Measurements from ENCODE around the gene NFIC.

The NFIC gene

DNA sequence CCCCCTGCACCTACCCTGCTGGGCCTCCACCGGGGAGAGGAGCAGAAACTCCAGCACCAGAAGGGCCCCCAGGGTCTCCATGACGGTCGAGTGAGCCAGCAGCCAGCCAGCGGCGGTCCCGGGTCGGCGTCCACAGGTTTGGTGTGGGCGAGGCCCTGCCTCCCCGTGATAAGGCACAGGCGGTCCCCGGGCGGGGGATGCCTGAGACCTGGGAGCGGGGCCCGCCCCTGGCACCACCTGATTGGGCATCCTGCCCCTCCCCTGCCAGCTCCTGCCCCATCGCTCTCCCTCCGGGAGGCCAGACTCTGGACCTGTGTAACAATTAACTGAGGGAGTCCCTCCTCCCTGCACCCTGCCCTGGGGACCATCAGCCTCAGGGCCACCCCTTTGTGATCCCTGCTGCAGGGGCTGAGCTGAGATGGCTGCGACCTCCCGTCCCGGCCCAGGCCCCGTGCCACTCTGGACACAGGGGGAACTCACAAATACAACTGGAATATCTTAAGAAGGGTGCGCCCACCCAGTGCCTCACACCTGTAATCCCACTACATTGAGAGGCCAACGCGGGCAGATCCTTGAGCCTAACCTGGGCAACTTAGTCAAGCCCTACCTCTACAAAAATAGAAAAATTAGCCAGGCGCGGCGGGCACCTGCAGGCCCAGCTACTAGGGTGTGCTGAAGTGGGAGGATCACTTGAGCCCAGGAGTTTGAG, 114.2 kb downstream of the NFIC start, which contains the start of gene SMIM24:
Gene SMIM24 (minus strand): TSS at position 143 of the 709 bp plus-strand sequence. CDS start 62 bp downstream, at position 81.
- in situ Hi-C loops (cut with MboI; ENCODE audit: low sequenced_read_pairs): loop anchor here (25.0 kb wide), 1 partner anchor 168 kb away; no protein-coding TSS in a partner anchor

DNA sequence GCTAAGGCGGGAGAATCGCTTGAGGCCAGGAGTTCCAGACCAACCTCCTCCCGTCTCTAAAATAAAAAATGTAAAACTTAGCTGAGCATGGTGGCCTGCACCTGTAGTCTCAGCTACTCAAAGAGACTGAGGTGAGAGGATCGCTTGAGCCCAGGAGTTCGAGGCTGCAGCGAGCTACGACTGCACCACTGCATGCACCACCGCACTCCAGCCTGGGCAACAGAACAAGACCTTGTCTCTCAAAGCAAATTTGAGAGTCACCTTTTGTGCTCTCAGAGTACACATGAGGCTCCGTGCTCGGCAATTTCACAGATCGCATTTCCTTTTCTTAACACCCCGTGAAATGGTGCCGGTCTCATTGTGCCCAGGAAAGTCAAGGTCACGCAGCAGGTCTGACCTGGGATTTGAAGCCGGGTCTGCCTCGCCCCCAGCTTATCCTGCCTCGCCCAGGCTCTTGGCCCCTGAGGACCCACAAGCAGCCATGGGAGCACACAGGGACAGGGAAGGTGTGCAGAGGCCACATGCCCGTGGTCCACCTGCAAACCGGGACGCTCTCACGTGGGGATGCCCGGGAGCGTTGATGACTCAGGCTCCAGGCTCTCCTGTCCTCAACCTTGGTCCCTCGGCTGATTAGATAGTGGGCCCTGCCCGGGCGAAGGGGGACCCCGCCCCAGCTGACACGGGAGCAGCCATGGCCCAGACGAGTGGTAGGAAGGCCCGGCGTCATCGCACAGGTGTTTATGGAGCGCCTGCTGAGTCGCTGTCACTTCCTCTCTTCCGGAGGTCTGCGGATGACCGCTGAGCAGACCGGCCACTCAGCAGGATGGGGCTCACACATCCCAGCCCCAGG, 115.1 kb downstream of the NFIC start:
- in situ Hi-C loops (cut with MboI; ENCODE audit: low sequenced_read_pairs): loop anchor here (25.0 kb wide), 1 partner anchor 169 kb away; no protein-coding TSS in a partner anchor

DNA sequence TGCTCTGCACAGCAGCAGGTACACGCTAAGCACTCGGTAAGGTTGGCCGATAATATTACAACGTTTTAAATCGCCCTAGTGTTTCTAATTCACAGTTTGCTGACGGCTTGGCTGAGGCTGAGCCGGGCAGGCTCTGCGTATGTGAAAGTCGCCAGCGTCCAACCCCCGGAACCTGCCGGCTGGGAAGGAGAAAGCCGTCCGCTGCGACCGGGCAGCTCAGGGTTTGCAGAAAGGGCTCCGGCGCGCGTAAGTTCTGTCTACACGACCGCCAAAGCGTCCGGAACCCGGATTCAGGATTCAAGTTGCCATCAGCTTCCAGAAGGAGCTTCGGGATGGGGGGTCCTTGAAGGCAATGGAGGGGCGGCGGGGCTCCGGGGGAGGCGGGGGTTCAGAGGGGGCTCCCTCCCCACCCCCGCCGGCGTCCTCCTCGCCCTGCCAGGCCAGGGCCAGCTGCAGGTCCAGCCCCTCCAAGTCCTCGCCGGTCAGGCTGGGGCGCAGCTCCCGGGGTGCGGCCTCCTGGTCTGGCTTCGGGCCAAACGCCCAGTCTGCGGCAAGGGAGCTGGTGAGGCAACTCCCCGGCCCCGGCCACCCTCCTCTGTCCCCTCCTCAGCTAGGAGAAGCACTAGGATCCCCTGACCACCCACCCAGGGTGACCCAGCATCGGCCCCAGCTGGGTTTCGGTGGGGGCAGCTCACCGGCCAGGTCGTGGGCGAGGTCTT, 116.3 kb downstream of the NFIC start:
- in situ Hi-C loops (cut with MboI; ENCODE audit: low sequenced_read_pairs): loop anchor here (25.0 kb wide), 1 partner anchor 170 kb away; no protein-coding TSS in a partner anchor

DNA sequence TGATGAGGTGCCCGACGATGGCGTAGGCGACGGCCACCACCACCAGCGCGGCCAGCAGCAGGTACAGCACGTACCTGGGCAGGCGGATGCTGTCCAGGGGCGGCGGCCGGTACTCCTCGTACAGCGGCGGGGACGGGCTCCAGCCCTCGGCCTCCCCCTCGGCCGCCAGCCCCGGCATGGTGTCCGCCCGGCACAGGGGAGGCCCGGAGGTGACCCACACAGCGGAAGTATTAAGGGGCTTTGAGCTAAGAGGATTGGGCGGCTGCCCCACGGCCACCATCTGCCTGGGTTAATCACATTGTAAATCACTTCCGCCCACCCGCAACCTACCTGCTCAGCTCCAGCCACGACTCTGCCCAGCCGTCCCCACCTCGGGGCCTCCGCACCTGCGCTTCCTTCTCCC, 116.8 kb downstream of the NFIC start, which contains the start of gene SMIM44:
Gene SMIM44 (minus strand): TSS at position 216 of the 403 bp plus-strand sequence. CDS start 38 bp downstream, at position 178.
- in situ Hi-C loops (cut with MboI; ENCODE audit: low sequenced_read_pairs): loop anchor here (25.0 kb wide), 1 partner anchor 171 kb away; no protein-coding TSS in a partner anchor

DNA sequence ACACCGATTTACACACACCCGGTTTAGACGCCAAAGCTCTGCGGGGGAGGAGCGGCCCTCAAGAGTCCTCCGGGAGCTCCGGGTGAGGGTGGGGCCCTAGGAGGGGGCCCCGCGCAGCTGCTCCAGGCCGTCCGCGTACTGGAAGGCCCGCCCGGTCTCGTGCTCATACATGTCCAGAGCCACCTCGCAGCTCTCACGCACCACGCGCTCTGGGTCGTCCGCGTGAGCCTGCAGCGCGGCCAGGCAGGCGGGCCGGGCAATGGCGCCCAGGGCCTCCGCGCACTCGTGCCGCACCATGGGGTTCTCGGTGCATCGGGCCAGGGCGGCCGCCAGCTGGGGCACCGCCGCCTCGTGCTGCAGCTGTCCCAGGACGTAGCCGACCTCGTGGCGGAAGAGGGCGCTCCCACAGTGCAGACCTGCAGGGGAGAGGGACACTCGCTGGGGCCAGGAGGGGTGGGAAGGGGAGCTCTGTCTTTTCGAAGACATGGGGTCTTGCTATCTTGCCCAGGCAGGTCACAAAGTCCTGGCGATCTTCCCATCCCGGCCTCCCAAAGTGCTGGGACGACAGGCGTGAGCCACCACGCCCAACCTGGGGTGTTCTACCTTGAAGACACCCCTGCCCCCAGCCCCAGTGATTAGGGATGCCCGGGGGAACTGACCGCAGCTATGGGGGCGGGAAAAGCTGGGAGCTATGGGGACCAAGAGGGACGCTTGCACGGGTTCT, 125.2 kb downstream of the NFIC start:
- in situ Hi-C loops (cut with MboI; ENCODE audit: low sequenced_read_pairs): loop anchor here (25.0 kb wide), 1 partner anchor 179 kb away; no protein-coding TSS in a partner anchor

DNA sequence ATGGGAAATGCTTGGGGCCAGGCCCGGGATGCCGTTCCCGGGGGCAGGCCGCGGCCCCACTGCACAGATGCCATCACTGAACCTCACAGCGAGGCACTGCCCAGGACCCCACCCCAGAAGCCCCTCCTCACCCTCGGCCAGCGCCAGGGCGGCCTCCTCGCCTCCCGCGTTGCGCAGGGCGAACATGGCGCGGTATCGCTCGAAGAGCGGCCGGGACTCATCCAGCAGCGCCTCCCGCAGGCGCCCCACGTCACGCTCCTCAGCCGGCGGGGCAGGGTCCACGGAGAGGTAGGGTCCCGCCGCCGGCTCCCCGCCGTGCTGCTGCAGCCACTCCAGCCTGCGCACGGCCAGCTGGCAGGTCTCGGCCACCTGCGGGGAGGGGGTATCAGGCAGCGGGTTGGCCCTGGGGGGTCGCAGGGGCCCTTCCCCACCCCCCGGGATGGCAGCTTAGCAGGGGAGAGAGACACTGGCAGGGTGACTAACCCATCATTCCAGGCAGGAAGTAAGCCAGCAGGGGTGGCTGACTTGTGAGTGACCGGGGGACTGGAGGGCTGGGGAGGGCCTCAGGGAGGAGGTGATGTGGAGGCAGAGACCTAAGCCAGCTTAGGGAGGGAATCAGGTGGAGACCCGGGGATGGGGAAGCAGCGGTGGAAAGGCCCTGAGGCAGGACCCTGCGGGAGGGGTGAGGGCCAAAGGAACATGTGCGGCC, 125.9 kb downstream of the NFIC start:
- in situ Hi-C loops (cut with MboI; ENCODE audit: low sequenced_read_pairs): loop anchor here (25.0 kb wide), 1 partner anchor 180 kb away; no protein-coding TSS in a partner anchor

DNA sequence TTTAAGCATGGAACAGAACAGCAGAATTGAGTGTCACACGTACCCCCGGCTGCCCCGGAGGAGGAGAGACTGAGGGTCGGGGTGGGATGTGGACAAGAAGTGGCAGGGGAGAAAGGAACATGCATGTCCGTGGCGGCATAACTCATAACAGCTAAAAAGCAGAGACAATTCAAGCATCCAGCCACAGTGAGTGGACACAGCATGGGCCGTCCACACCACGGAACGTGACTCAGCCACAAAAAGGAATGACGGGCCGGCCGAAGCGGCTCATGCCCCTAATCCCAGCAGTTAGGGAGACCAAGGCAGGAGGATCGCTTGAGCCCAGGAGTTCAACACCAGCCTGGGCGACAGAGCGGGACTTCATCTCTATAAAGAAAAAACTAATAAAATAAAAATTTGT, 126.5 kb downstream of the NFIC start:
- in situ Hi-C loops (cut with MboI; ENCODE audit: low sequenced_read_pairs): loop anchor here (25.0 kb wide), 1 partner anchor 181 kb away; no protein-coding TSS in a partner anchor

DNA sequence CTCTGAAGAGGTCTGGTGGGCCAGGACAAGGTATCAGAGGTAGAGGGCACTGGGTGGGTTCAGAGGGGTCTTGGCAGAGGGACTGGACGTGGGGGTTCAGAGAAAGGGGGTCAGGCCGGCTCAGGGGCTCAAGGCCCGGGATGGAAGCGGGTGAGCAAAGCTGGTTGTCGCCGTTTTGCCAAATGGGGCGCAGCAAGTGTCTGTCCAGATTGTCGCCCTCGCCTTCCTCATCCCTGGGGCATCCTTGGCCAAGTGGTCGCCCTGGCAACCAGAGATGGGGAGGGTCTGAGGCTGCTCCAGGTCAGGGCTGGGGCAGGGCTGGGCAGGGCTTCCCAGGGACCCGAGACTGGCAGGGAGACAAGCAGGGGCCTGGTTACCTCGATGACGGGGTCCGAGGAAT, 127.3 kb downstream of the NFIC start:
- in situ Hi-C loops (cut with MboI; ENCODE audit: low sequenced_read_pairs): loop anchor here (25.0 kb wide), 1 partner anchor 181 kb away; no protein-coding TSS in a partner anchor

DNA sequence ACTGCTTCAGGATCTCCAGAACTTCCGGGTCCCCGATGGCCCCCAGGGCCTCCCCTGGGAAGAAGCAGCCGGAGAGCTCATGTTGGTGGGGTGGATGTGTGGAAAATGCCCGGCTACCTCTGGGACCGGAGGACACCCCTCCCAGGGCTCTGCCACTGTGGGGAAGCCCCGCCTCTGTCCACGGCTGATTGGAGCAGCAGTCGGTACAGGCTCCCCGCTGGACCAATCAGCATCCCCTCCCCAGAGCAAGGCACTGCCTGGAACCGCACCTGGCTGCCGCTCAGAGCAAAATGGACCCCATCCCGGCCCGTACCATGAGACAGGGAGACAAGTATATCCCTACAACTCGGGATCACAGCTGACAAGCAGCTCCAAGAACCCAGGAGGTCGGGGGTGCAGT, 127.7 kb downstream of the NFIC start:
- in situ Hi-C loops (cut with MboI; ENCODE audit: low sequenced_read_pairs): loop anchor here (25.0 kb wide), 1 partner anchor 182 kb away; no protein-coding TSS in a partner anchor

DNA sequence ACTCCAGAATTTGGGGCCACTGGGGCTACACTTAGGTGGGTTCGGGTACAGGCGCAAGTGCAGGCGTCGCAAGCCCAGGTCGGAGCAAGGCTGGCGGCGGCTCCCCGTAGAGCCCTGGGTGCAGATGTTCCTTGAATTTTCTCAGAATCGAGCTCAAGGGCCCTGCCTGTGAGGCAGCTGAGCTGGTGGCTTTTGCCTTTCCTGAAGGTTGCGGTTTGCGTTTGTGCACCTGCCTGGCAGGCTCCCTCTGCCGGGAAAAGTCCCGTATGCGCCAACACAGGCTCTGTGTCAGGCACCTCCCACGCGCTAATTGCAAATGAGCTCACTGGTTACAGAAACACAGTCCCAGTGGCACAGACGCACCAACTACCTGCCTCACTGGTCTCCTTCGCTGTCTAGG, 128.2 kb downstream of the NFIC start:
- in situ Hi-C loops (cut with MboI; ENCODE audit: low sequenced_read_pairs): loop anchor here (25.0 kb wide), 1 partner anchor 182 kb away; no protein-coding TSS in a partner anchor

DNA sequence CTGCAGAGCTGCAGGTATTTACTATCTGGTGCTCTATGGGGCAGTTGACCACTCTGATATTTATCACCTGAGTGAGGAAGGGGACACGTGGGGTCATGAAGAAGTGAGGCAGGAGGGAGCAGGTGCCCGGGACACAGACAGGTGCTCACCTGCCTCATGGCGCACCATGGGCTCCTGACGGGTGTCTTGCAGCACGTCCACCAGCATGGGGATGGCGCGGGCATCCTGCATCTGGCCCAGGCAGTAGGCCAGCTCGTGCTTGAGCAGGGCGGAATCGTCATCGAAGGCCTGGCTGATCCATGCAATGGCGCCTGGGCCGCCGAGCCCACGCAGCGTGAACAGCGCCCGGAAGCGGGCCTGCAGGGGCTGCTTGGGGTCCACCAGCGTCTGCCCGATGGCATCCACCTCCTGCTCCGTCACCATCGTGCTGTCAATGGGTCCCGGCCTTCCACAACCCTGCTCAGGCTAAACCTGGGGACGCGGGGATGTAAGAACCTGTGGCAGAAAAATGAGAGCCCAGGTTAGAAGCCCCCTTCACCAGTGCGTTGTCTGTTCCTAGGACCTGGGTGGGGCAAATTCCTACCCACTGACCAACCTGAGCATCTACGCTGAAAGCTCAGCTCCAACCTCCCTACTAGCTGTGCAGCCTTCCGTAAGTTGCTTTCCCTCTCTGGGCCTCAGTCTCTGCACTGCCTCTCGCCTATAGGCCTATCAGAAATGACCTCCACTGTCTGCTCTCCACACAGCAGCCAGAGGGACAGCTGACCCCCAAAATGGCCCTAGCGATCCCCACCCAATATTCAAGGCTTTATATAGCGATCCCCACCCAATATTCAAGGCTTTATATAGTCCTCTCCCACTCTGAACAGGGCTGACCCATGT, 130.2 kb downstream of the NFIC start:
- in situ Hi-C loops (cut with MboI; ENCODE audit: low sequenced_read_pairs): loop anchor here (25.0 kb wide), 1 partner anchor 184 kb away; no protein-coding TSS in a partner anchor

DNA sequence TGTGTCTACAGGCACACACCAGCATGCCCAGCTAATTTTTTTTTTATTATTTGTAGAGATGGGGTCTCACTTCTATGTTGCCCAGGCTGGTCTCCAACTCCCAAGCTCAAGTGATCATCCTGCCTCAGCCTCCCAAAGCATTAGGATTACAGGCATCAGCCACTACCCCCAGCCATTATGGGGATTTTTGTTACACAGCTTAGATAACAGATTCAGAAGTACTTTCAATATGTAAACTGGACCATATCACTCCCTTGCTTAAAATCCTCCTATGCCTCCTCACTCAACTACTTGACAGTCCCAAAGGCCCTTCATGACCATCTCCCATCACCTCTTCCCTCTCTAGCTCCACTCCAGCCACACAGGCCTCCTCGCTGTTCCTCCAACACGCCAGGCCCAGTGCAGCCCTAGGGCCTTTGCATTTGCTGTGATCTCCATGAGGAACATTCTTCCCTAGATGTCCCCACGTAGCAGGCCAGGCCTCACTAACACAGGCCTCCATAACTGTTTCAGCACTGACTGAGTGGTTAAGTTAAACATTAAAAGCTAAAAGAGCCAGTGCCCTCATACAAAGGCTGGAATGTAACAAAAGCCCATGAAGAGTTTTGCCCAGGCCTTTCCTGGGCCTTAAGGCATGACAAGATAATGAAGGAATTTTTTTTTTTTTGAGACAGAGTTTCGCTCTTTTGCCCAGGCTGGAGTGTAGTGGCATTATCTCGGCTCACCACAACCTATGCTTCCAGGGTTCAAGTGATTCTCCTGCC, 131.6 kb downstream of the NFIC start:
- in situ Hi-C loops (cut with MboI; ENCODE audit: low sequenced_read_pairs): loop anchor here (25.0 kb wide), 1 partner anchor 186 kb away; no protein-coding TSS in a partner anchor

DNA sequence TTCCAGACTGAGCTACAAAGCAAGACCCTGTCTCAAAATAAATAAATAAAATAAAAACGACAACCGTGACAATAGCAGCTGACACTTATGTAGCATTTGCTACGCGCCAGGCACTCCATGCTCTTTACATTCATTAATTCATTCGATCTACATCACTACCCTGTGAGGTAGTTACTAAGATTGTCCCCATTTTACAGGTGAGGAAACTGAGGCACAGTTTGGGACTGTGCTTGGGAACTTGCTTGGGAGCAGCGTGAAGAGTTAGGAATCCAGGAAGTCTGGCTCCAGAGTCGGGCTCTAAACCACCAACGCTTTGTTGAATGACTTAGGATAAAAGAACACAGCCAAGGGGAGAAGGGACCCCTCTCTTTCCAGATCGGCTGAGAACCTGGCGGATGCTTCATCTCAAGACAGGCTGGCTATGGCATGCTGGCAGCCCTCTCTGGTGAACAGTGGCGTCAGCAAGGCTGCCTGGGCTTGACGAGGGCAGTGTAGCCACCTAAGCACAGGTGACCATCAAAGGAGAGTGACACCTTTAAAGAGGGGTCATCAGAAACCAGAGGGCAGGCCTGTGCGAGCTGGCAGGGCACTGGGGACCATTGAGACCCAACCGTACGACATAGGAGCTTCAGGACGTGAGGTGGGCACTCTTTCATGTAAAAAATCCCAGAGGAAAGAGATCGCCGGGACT, 133.5 kb downstream of the NFIC start:
- in situ Hi-C loops (cut with MboI; ENCODE audit: low sequenced_read_pairs): loop anchor here (25.0 kb wide), 1 partner anchor 188 kb away; no protein-coding TSS in a partner anchor

DNA sequence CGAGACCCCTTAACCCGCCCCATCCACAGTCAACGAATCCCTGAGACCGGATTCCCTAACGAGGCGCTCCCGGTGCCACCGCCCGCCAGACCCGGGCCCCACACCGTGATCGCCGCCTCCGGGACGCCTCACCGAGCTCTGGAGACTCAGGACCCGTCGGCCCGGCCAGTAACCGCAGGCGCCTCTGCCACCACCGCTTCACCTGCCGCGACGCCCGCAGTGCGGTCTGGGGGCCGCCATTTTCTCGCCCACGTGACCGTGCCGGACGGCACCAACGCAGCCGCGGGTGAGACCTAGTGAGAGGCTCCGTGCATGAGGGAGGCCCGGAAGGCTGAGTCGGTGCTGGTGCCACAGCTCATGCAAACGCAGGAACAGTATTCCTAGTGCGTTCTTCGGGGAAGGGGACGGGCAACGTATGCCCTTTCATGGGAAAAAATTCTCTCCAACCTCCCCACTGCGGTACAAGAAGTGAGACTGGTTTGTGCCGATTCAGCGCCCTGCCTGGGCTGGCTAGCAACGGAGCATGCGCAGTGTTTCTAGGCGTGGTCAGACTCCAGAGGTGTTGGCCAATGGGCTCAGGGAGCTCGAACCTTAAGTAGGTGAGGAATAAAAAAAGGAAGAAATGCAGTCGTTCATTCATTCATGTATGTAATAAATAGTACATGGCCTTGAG, 134.2 kb downstream of the NFIC start, which contains the start of gene DOHH:
Gene DOHH (minus strand): TSS at position 246 of the 673 bp plus-strand sequence. CDS start 3,860 bp downstream, outside the sequence.
- in situ Hi-C loops (cut with MboI; ENCODE audit: low sequenced_read_pairs): no loop called here

DNA sequence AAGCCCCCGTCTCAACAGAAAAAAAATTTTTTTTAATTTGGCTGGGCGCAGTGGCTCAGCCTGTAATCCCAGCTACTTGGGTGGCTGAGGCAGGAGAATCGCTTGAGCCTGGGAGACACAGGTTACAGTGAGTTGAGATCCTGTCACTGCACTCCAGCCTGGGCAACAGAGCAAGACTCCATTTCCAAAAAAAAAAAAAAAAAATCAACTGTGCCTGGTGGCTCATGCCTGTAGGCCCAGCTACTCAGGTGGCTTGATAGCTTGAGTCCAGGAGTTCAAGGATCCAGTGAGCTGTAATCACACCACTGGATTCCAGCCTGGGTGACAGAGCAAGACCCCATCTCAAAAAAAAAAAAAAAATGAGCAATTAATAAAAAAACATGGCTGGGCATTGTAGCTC, 135.4 kb downstream of the NFIC start:
- in situ Hi-C loops (cut with MboI; ENCODE audit: low sequenced_read_pairs): no loop called here

DNA sequence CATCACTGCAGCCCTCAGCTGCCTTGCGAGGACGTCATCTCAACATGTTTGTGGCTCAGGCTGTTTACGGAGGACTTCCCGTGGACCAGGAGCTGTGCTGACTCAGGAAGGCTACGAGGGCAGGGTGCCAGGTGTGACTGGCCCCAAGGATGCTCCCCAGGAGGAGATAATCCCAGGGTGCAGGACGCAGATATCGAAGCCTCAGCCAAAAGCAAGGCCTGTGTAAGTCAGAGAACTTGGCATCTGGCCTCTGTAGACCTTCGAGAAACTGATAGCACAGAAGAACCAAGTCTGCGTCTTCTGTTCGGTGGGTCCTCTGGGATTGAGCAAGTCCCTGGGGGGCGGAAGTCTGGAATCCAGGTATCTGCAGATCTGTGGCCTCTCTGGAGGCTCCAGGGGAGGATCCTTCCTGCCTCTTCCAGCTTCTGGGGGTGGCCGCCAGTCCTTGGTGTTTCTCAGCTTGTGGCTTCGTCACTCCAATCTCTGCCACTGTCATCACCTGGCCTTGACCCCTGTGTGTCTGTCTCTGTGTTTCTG, 136.7 kb downstream of the NFIC start:
- in situ Hi-C loops (cut with MboI; ENCODE audit: low sequenced_read_pairs): no loop called here
